GM23248 (cell line): ENCODE data around the gene PC. TPM values are rescaled to one million over a fixed set of nuclear protein-coding genes. Genes with fewer than 3 reads are reported as not detected.

ENCODE experiments used
- DNase-seq: peaks from one replicate; pipeline ENCODE4 v3.0.0-alpha.2; 2015
- H2AFZ ChIP-seq: fragments of 200-600 bp; sonication (generic); 2 replicates; pipeline ENCODE4 v1.6.1; 2016; ENCODE audit warnings: antibody characterized with exemption
- H3F3A ChIP-seq: fragments of 200-600 bp; sonication (generic); 2 replicates; pipeline ENCODE4 v1.6.1; 2016; ENCODE audit warnings: mild to moderate bottlenecking, antibody characterized with exemption, mixed run types; ENCODE audit not compliant: insufficient read depth
- H3K27ac ChIP-seq: fragments of 200-600 bp; sonication (generic); 2 replicates; pipeline ENCODE4 v1.5.1; 2016; ENCODE audit warnings: mild to moderate bottlenecking
- H3K27me3 ChIP-seq: fragments of 200-600 bp; sonication (generic); replicated peaks from 2 replicates; pipeline ENCODE4 v1.6.1; 2016; ENCODE audit warnings: mild to moderate bottlenecking; ENCODE audit not compliant: insufficient read depth
- H3K36me3 ChIP-seq: fragments of 200-600 bp; sonication (generic); 2 replicates; pipeline ENCODE4 v1.6.1; 2016; ENCODE audit warnings: low read depth, mild to moderate bottlenecking
- H3K4me1 ChIP-seq: fragments of 200-600 bp; sonication (generic); 2 replicates; pipeline ENCODE4 v1.6.1; 2016; ENCODE audit warnings: mild to moderate bottlenecking; ENCODE audit not compliant: insufficient read depth
- H3K4me2 ChIP-seq: fragments of 200-600 bp; sonication (generic); one replicate; pipeline ENCODE4 v1.6.1; 2016; ENCODE audit warnings: mild to moderate bottlenecking; ENCODE audit not compliant: unreplicated experiment
- H3K4me3 ChIP-seq: fragments of 200-600 bp; sonication (generic); 2 replicates; pipeline ENCODE4 v1.5.1; 2016; ENCODE audit warnings: mild to moderate bottlenecking
- H3K79me2 ChIP-seq: fragments of 200-600 bp; sonication (generic); 2 replicates; pipeline ENCODE4 v1.6.1; 2016; ENCODE audit warnings: mild to moderate bottlenecking; ENCODE audit not compliant: insufficient read depth
- H3K9ac ChIP-seq: fragments of 200-600 bp; sonication (generic); 2 replicates; pipeline ENCODE4 v1.6.1; 2016; ENCODE audit warnings: mild to moderate bottlenecking
- H3K9me2 ChIP-seq: fragments of 200-600 bp; sonication (generic); 2 replicates; pipeline ENCODE4 v1.6.1; 2016; ENCODE audit warnings: mixed run types, mild to moderate bottlenecking, moderate library complexity; ENCODE audit not compliant: insufficient read depth
- H3K9me3 ChIP-seq: fragments of 200-600 bp; sonication (generic); one replicate; pipeline ENCODE4 v1.6.1; 2017; ENCODE audit warnings: low read depth
- H4K20me1 ChIP-seq: fragments of 200-600 bp; sonication (generic); 2 replicates; pipeline ENCODE4 v1.6.0; 2016; ENCODE audit not compliant: insufficient read depth
- EZH2 ChIP-seq: fragments of 200-600 bp; sonication (generic); IDR thresholded peaks from 2 replicates; pipeline ENCODE4 v1.6.1; 2018; ENCODE audit warnings: antibody characterized with exemption, mild to moderate bottlenecking; ENCODE audit not compliant: insufficient read depth, poor library complexity, severe bottlenecking
- EZH2phosphoT487 ChIP-seq: fragments of 200-600 bp; sonication (generic); IDR thresholded peaks from 2 replicates; pipeline ENCODE4 v1.6.1; 2018; ENCODE audit warnings: antibody characterized with exemption, moderate library complexity, mild to moderate bottlenecking, low read depth; ENCODE audit not compliant: insufficient read depth
- WGBS, 2 experiments: methylation state at CpG; one replicate each; pipeline ENCODE4 v1.1.6; 2015 to 2017; ENCODE audit warnings: low lambda C conversion rate in 2 of 2, low coverage in 1 of 2; ENCODE audit errors: missing lambda C conversion rate in 2 of 2; 5-methylcytosine and 5-hydroxymethylcytosine counted together
- in situ Hi-C: fragments of 300-500 bp; cut with MboI; formaldehyde crosslinking; loops from 2 replicates; pipeline ENCODE4 v1.15.0; 2020
- polyA plus RNA-seq: library from polyadenylated mRNA; unstranded; fragments of >200 nt; fragmentation: Nextera tagmentation; extraction: Ambion mirVana; gene quantifications from 2 replicates; pipeline ENCODE4 v1.2.1, GENCODE V29; 2016
- total RNA-seq: library from RNA; depleted of rRNA; stranded (reverse); fragments of >200 nt; shearing (Covaris generic); gene quantifications from 2 replicates; pipeline ENCODE4 v1.2.3, GENCODE V29; 2014

The PC gene
- total and polyA plus RNA-seq, 2 experiments from 2014 or later: 16.4 to 16.6 TPM

DNA sequence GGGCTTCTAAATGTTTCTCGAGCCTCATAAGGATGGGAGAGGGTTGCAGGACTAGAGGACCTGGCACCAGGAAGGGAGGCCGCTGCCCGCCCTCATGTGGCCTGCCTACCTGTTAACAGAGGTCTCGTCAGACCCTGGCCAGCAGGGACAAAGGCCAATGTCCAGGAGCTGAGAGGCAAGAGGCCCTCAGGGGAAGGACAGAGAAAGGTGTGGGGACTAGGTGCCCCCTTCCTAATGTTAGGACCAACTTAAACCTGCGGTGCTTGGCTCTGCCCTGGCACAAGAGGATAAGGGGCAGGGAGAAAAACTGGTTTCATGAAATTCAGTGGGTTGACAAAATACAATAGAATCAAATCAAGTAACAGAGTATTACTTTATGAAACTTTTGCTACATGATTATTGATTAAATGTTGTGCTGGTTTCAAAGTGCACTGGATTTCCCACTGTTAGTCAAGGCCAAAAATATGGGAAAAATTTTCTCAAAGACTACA lies 44.8 kb upstream of the PC start:
- in situ Hi-C loops: no loop called here
- Histone ChIP-seq H3K9ac (no peak overlapping the region), H4K20me1 (no peaks in the 10 kb centered on the region), H3F3A (no peaks in the 10 kb centered on the region), H3K27ac (no peak overlapping the region), H3K9me3 (no peaks in the 10 kb centered on the region), H3K4me3 (no peak overlapping the region), H3K4me2 (no peak overlapping the region), H3K79me2 (no peaks in the 10 kb centered on the region), H3K27me3 (no peaks in the 10 kb centered on the region), H3K4me1 (no peaks in the 10 kb centered on the region), H3K9me2 (no peaks in the 10 kb centered on the region), H2AFZ (no peak overlapping the region), H3K36me3 (no peaks in the 10 kb centered on the region)
- no peak for DNase-seq
- 84 to 92% methylated on average over 5 of the region's 5 CpGs for WGBS, 2 experiments
- TF ChIP-seq EZH2phosphoT487 (no peak), EZH2 (no peak)

DNA sequence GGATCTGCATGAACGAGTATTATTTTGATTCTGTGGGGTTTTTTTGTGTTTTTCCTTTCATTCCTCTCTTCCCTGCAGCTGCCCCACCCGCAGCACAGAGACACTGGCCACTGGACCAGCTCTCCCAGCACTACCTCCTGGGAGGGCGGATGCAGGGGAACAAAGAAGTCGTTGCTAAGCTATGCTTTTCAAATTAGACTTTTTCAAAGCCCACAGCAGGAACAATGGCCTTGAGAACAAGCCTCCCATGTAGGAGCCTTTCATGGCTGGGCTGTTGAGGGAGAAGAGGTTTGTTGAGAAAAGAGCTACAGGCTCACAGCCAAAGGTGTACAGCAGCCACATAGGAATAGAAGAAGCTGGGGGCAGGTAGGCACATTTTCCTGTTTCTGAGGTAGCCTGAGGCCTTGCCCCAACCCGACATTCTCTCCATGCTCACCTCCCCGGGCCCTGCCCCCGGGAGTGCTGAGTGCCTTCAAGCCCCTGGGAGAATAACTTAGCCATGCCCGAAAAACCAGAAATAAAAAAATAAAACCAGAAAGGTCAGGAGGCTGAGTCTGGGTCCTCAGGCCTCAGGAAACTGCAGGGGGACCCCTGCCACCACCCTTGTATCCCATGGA lies 44.2 kb upstream of the PC start:
- Histone ChIP-seq H2AFZ (no peak overlapping the region), H3K4me1 (peaks cover 2% of the 10 kb centered on the region; the same call in 1 of the 2 replicates), H3K79me2 (no peaks in the 10 kb centered on the region), H3K4me2 (no peak overlapping the region), H3F3A (no peaks in the 10 kb centered on the region), H3K9me2 (no peaks in the 10 kb centered on the region), H3K9ac (no peak overlapping the region), H3K27ac (no peak overlapping the region), H3K9me3 (no peaks in the 10 kb centered on the region), H3K27me3 (no peaks in the 10 kb centered on the region), H3K4me3 (no peak overlapping the region), H3K36me3 (no peaks in the 10 kb centered on the region), H4K20me1 (no peaks in the 10 kb centered on the region)
- 71 to 73% methylated on average over 8 of the region's 8 CpGs for WGBS, 2 experiments
- TF ChIP-seq EZH2phosphoT487 (no peak), EZH2 (no peak)
- in situ Hi-C loops: no loop called here
- DNase-seq: no peak

DNA sequence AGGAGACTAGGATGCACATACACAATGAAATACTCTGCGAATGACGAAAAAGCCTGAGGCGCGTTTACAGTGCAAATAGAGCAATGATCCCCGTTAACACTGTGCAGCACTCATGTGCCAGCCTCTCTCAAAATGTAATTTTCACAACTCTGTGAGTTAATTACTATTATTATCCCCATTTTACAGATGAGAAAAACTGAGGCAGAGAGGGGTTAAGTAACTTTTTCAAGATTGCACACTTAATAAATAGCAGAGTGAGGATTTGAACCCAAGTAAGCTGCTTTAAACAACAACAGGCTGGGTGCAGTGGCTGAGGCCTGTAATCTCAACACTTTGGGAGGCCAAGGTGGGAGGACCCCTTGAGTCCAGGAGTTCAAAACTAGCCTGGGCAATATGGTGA lies 43.1 kb upstream of the PC start:
- no peaks in the 10 kb centered on the region for H4K20me1 ChIP-seq
- no peak overlapping the region for H2AFZ ChIP-seq
- H3K27ac ChIP-seq: no peak overlapping the region
- no peak overlapping the region for H3K4me3 ChIP-seq
- no peaks in the 10 kb centered on the region for H3K36me3 ChIP-seq
- in situ Hi-C loops: no loop called here
- no peaks in the 10 kb centered on the region for H3K9me3 ChIP-seq
- peaks cover 1% of the 10 kb centered on the region; the same call in 1 of the 2 replicates for H3F3A ChIP-seq
- H3K4me1 ChIP-seq: peaks cover 13% of the 10 kb centered on the region
- no peaks in the 10 kb centered on the region for H3K27me3 ChIP-seq
- DNase-seq: no peak
- no peaks in the 10 kb centered on the region for H3K79me2 ChIP-seq
- no peaks in the 10 kb centered on the region for H3K9me2 ChIP-seq
- no peak overlapping the region for H3K9ac ChIP-seq
- no peak overlapping the region for H3K4me2 ChIP-seq
- 95 to 97% methylated on average over 5 of the region's 5 CpGs for WGBS, 2 experiments
- no peak for TF ChIP-seq EZH2phosphoT487

DNA sequence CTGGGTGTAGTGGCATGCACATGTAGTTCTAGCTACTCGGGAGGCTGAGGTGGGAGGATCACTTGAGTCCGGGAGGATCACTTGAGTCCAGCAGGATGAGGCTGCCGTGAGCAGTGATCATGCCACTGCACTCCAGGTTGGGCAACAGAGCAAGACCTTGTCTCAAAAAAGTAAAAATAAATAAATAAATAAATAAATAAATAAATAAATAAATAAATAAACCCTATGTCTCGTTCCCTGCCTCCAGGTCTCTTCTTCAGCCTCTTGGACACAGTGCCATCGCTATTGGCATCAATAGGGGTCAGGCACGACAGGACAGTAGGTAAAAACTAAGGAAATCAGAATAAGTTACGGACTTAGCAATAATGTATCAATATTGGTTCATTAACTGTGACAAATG lies 41.4 kb upstream of the PC start:
- H3K79me2 ChIP-seq: no peaks in the 10 kb centered on the region
- H4K20me1 ChIP-seq: no peaks in the 10 kb centered on the region
- no peak overlapping the region for H3K9ac ChIP-seq
- DNase-seq: no peak
- TF ChIP-seq EZH2phosphoT487 (no peak), EZH2 (no peak)
- no peaks in the 10 kb centered on the region for H3K36me3 ChIP-seq
- H3K4me2 ChIP-seq: no peak overlapping the region
- no peaks in the 10 kb centered on the region for H3K9me2 ChIP-seq
- no peaks in the 10 kb centered on the region for H3K27me3 ChIP-seq
- H3F3A ChIP-seq: peaks cover 4% of the 10 kb centered on the region; the same call in 1 of the 2 replicates
- peaks cover 14% of the 10 kb centered on the region for H3K4me1 ChIP-seq
- WGBS, 2 experiments: 74 to 75% methylated on average over 7 of the region's 7 CpGs
- in situ Hi-C loops: no loop called here
- H3K4me3 ChIP-seq: no peak overlapping the region
- H3K27ac ChIP-seq: no peak overlapping the region
- no peak overlapping the region for H2AFZ ChIP-seq
- no peaks in the 10 kb centered on the region for H3K9me3 ChIP-seq
